Psoas muscle (tissue), 8 donors: ENCODE measurements around the gene RABGAP1L. TPM values are rescaled to one million over a fixed set of nuclear protein-coding genes. Genes with fewer than 3 reads are reported as not detected.

Source experiments
- ATAC-seq, 4 donors: fragments of 200-7000 bp; cut with Tn5 transposase; one replicate each; pipeline ENCODE4 v1.9.1; 2020; ENCODE audit warnings: moderate library complexity in 3 of 4, mild to moderate bottlenecking in 2 of 4
- DNase-seq, 2 donors: peaks; one replicate each; pipeline ENCODE4 v3.0.0-alpha.2; 2020
- H3K27ac ChIP-seq: fragments of 200-600 bp; one replicate; pipeline ENCODE4 v1.8.0; 2022
- H3K27me3 ChIP-seq, 3 donors: fragments of 200-600 bp in 1 of 3; one replicate each; pipeline versions ENCODE4 v1.6.1 to v1.8.0; 2013 to 2022; ENCODE audit warnings: low read length in 2 of 3, mild to moderate bottlenecking in 2 of 3, moderate library complexity in 1 of 3; ENCODE audit not compliant: insufficient read depth in 3 of 3
- H3K36me3 ChIP-seq, 2 donors: fragments of 200-600 bp in 1 of 2; one replicate each; pipeline versions ENCODE4 v1.6.1 to v1.8.0; 2013 to 2022; ENCODE audit warnings: low read depth in 1 of 2, mild to moderate bottlenecking in 1 of 2, moderate library complexity in 1 of 2; ENCODE audit not compliant: insufficient read depth in 1 of 2
- H3K4me1 ChIP-seq: fragments of 200-600 bp; one replicate; pipeline ENCODE4 v1.8.0; 2022
- H3K4me3 ChIP-seq: fragments of 200-600 bp; one replicate; pipeline ENCODE4 v1.8.0; 2022; ENCODE audit warnings: mild to moderate bottlenecking
- H3K9me3 ChIP-seq: fragments of 200-600 bp; one replicate; pipeline ENCODE4 v1.8.0; 2022
- CTCF ChIP-seq: fragments of 200-600 bp; IDR thresholded peaks from one replicate; pipeline ENCODE4 v1.8.0; 2022; ENCODE audit warnings: antibody characterized with exemption
- WGBS, 3 donors: extraction: QIAGEN DNeasy Blood & Tissue Kit; methylation state at CpG; one replicate each; pipeline versions ENCODE4 v1.1.6 to v1.1.7; 2013; 5-methylcytosine and 5-hydroxymethylcytosine counted together
- intact Hi-C, 2 donors: fragments of 100-400 bp; cut with DNase I; formaldehyde crosslinking; loops; one replicate each; pipeline versions ENCODE4 v1.11.0 to v1.14.2; 2022
- polyA plus RNA-seq, 3 donors: library from polyadenylated mRNA; stranded (reverse); fragments of 200-250 nt; gene quantifications; one replicate each; pipeline ENCODE4 v1.2.3, GENCODE V29; 2013
- total RNA-seq, 4 donors: library from RNA; stranded (reverse); fragmentation: NEBNext Ultra II Directional in 2 of 4; extraction: Animal tissue kit (Norgen Biotek cat#: 25700) in 2 of 4; gene quantifications; one replicate each; pipeline versions ENCODE4 v1.2.1 to v1.2.4, GENCODE V29; 2021 to 2023
- donor health status: healthy with polysubstance abuse.
- donor health status: DM: no; HTN: no; CAD: no; lungs with moderate emphysema.
- donor health status: Bipolar disorder and iron deficiency.
- donor health status: healthy.
- donor health status: DM: yes; HTN: yes; CAD: no.
- donor health status: DM: no; HTN: no; CAD: no.
- donor health status: DM: no; HTN: no; CAD: no.
- donor health status: DM: yes; HTN: yes; CAD: no.

Gene RABGAP1L
- total and polyA plus RNA-seq, 7 donors = 2.9 to 14.4 (median 8.7) TPM

GRCh38 chr1:174990382-174990999 is 831.2 kb downstream of the RABGAP1L start:
- intact Hi-C loops = no loop called here
- Histone ChIP-seq H3K4me3 (peak overlapping the region; percentile 73), H3K27ac (peak overlapping the region; percentile 72), H3K27me3 (no peaks in the 10 kb centered on the region), H3K36me3 (no peaks in the 10 kb centered on the region), H3K9me3 (no peaks in the 10 kb centered on the region), H3K4me1 (peaks cover 4% of the 10 kb centered on the region)
- no peak for TF ChIP-seq CTCF
- ATAC-seq = peak; percentile 78 to 93 (median 86)
- DNase-seq = no peak
- 19 to 26% (median 24%) methylated on average over 6 of the region's 6 CpGs for WGBS, 3 donors

- ATAC-seq (no peak), DNase-seq (no peak)
- Histone ChIP-seq H3K9me3 (no peaks in the 10 kb centered on the region), H3K4me3 (no peak overlapping the region), H3K4me1 (peaks cover 4% of the 10 kb centered on the region), H3K27me3 (no peaks in the 10 kb centered on the region), H3K36me3 (no peaks in the 10 kb centered on the region), H3K27ac (no peak overlapping the region)
- WGBS, 3 donors = 97% methylated on average over 1 of the region's 1 CpG
- intact Hi-C loops = no loop called here
- no peak for TF ChIP-seq CTCF
These were observed 832.2 kb downstream of the RABGAP1L start for GRCh38 chr1:174991473-174991872.

GRCh38 chr1:174995121-174995520 is 835.8 kb downstream of the RABGAP1L start:
- ATAC-seq = no peak

GRCh38 chr1:174995916-174996315 is 836.6 kb downstream of the RABGAP1L start:
- ATAC-seq = no peak
- no peak for TF ChIP-seq CTCF
- no peak overlapping the region for H3K27ac ChIP-seq
- H3K27me3 ChIP-seq = no peaks in the 10 kb centered on the region
- H3K36me3 ChIP-seq = no peaks in the 10 kb centered on the region
- intact Hi-C loops = loop anchor here in 1 of 2 donors (5.0 kb wide), 1 partner anchor 224 kb away; no protein-coding TSS in a partner anchor
- no peaks in the 10 kb centered on the region for H3K9me3 ChIP-seq
- no peak for DNase-seq
- no peak overlapping the region for H3K4me3 ChIP-seq
- 88 to 100% (median 98%) methylated on average over 1 of the region's 1 CpG for WGBS, 3 donors
- peaks cover 3% of the 10 kb centered on the region for H3K4me1 ChIP-seq

More at GRCh38 chr1:174995121-174995520, 835.8 kb downstream of the RABGAP1L start:
- WGBS, 3 donors = 78 to 88% (median 84%) methylated on average over 3 of the region's 3 CpGs
- no peak for TF ChIP-seq CTCF
- H3K9me3 ChIP-seq = no peaks in the 10 kb centered on the region
- no peaks in the 10 kb centered on the region for H3K27me3 ChIP-seq
- H3K4me1 ChIP-seq = peaks cover under 1% of the 10 kb centered on the region
- no peak overlapping the region for H3K4me3 ChIP-seq
- H3K27ac ChIP-seq = no peak overlapping the region
- intact Hi-C loops = loop anchor here in 1 of 2 donors (5.0 kb wide), 1 partner anchor 223 kb away; no protein-coding TSS in a partner anchor
- no peaks in the 10 kb centered on the region for H3K36me3 ChIP-seq
- DNase-seq = no peak

GRCh38 chr1:174996476-174996875 is 837.2 kb downstream of the RABGAP1L start:
- Histone ChIP-seq H3K36me3 (no peaks in the 10 kb centered on the region), H3K4me3 (no peak overlapping the region), H3K27ac (no peak overlapping the region), H3K9me3 (no peaks in the 10 kb centered on the region), H3K4me1 (peaks cover 8% of the 10 kb centered on the region), H3K27me3 (no peaks in the 10 kb centered on the region)
- DNase-seq (no peak), ATAC-seq (no peak)
- 32 to 49% (median 40%) methylated on average over 1 of the region's 1 CpG for WGBS, 3 donors
- no peak for TF ChIP-seq CTCF
- intact Hi-C loops = loop anchor here in 1 of 2 donors (5.0 kb wide), 1 partner anchor 224 kb away; no protein-coding TSS in a partner anchor
